ENCODE data around the gene NKPD1. TPM values are rescaled to one million over a fixed set of nuclear protein-coding genes. Genes with fewer than 3 reads are reported as not detected.
A peak's percentile ranks its signal among the peaks of the same experiment; 100 is the strongest.

The NKPD1 gene
- polyA plus RNA-seq, 1 of the 3 experiments (the other 2 are of a cell fraction): 0.12 TPM

GRCh38 chr19:45130888-45131615 lies 29.7 kb downstream of the NKPD1 start (continued):
- TF ChIP-seq CTCF (IDR thresholded peaks at IDR 0.05) (peak; percentile 34), USF2 (IDR thresholded peaks at IDR 0.05; ENCODE audit: borderline replicate concordance, low read depth, low read length) (no peak), USF1 (IDR thresholded peaks at IDR 0.05; ENCODE audit: borderline replicate concordance, low read depth) (no peak), EZH2phosphoT487 (IDR thresholded peaks at IDR 0.05; ENCODE audit: borderline replicate concordance, low read depth) (no peak)

GRCh38 chr19:45130236-45130635 lies 30.5 kb downstream of the NKPD1 start:
- no peak overlapping the region for H3K9ac ChIP-seq
- H2AFZ ChIP-seq (ENCODE audit: low read depth): no peak overlapping the region
- H3K4me2 ChIP-seq: no peak overlapping the region
- no peaks in the 10 kb centered on the region for H3K36me3 ChIP-seq (replicated peaks in 1 of 2; ENCODE audit: control insufficient read depth in 1 of 2, insufficient read depth in 2 of 2, low read length in 1 of 2)
- H3K9me2 ChIP-seq: no peaks in the 10 kb centered on the region
- CTCF ChIA-PET: interaction anchor here (1.0 to 1.1 kb wide), 2 partner anchors 9 to 208 kb away, joined by 3 read pairs; no protein-coding TSS in a partner anchor
- H3K27ac ChIP-seq (ENCODE audit: low read depth in 2 of 2, low read length in 1 of 2): no peak overlapping the region
- H3K4me1 ChIP-seq (ENCODE audit: control insufficient read depth in 1 of 2, insufficient read depth in 2 of 2, low read depth in 1 of 2, low read length in 1 of 2): peaks cover 0 to 6% of the 10 kb centered on the region in 2 experiments; a peak in 1 of 4 replicates
- no peaks in the 10 kb centered on the region for H3K9me3 ChIP-seq
- H3K27me3 ChIP-seq (ENCODE audit: insufficient read depth): no peaks in the 10 kb centered on the region
- POLR2A ChIA-PET: no interaction called here
- H3F3A ChIP-seq (replicated peaks; ENCODE audit: insufficient read depth): no peaks in the 10 kb centered on the region
- peaks cover 65% of the 10 kb centered on the region for H4K20me1 ChIP-seq (ENCODE audit: insufficient read depth)
- WGBS (ENCODE audit: low lambda C conversion rate): 87% methylated on average over 12 of the region's 13 CpGs
- peaks cover 74% of the 10 kb centered on the region for H3K79me2 ChIP-seq (ENCODE audit: insufficient read depth)
- no peak for DNase-seq
- TF ChIP-seq NRF1 (IDR thresholded peaks at IDR 0.05; ENCODE audit: low read depth, low read length): no peak
- H3K4me3 ChIP-seq (ENCODE audit: low read depth in 2 of 2, low read length in 1 of 2): no peak overlapping the region

GRCh38 chr19:45128806-45129205 lies 32.0 kb downstream of the NKPD1 start:
- Histone ChIP-seq H3F3A (replicated peaks; ENCODE audit: insufficient read depth) (no peaks in the 10 kb centered on the region), H3K27me3 (ENCODE audit: insufficient read depth) (no peaks in the 10 kb centered on the region), H3K4me2 (no peak overlapping the region), H3K4me3 (ENCODE audit: low read depth in 2 of 2, low read length in 1 of 2) (no peak overlapping the region), H3K9me2 (no peaks in the 10 kb centered on the region), H3K9ac (no peak overlapping the region), H2AFZ (ENCODE audit: low read depth) (no peak overlapping the region), H3K9me3 (no peaks in the 10 kb centered on the region), H3K4me1 (ENCODE audit: control insufficient read depth in 1 of 2, insufficient read depth in 2 of 2, low read depth in 1 of 2, low read length in 1 of 2) (peaks cover 0 to 7% of the 10 kb centered on the region in 2 experiments; a peak in 1 of 4 replicates), H3K36me3 (replicated peaks in 1 of 2; ENCODE audit: control insufficient read depth in 1 of 2, insufficient read depth in 2 of 2, low read length in 1 of 2) (no peaks in the 10 kb centered on the region), H3K27ac (ENCODE audit: low read depth in 2 of 2, low read length in 1 of 2) (no peak overlapping the region), H4K20me1 (ENCODE audit: insufficient read depth) (peaks cover 70% of the 10 kb centered on the region), H3K79me2 (ENCODE audit: insufficient read depth) (peaks cover 63% of the 10 kb centered on the region)
- DNase-seq: no peak
- WGBS (ENCODE audit: low lambda C conversion rate): 100% methylated on average over 5 of the region's 5 CpGs
- POLR2A ChIA-PET: no interaction called here
- CTCF ChIA-PET: interaction anchor here (0.6 kb wide), 1 partner anchor 127 kb away, joined by 3 read pairs; no protein-coding TSS in a partner anchor
- TF ChIP-seq YY1 (IDR thresholded peaks at IDR 0.05; ENCODE audit: low read depth) (no peak), EP300 (IDR thresholded peaks at IDR 0.05; ENCODE audit: borderline replicate concordance in 1 of 2, low read depth in 1 of 2, low read length in 1 of 2) (no peak), GATA2 (CRISPR knock-in tag; IDR thresholded peaks at IDR 0.05) (no peak), PBX3 (IDR thresholded peaks at IDR 0.05) (no peak), GABPA (IDR thresholded peaks at IDR 0.05; ENCODE audit: low read depth) (no peak), USF2 (IDR thresholded peaks at IDR 0.05; ENCODE audit: borderline replicate concordance, low read depth, low read length) (no peak), ELF1 (IDR thresholded peaks at IDR 0.05) (no peak), RAD21 (IDR thresholded peaks at IDR 0.05; ENCODE audit: low read length) (no peak), FOSL2 (IDR thresholded peaks at IDR 0.05; ENCODE audit: borderline replicate concordance, low read depth) (no peak)
